Hepatocyte (in vitro differentiated cells): ENCODE data around the gene MGME1.

ENCODE experiments used
- CTCF ChIP-seq: fragments of 200-600 bp; sonication (generic); IDR thresholded peaks from 2 replicates; pipeline ENCODE4 v1.5.1; 2016; ENCODE audit warnings: antibody characterized with exemption, mild to moderate bottlenecking; ENCODE audit not compliant: poor library complexity
- EZH2 ChIP-seq: fragments of 200-600 bp; sonication (generic); IDR thresholded peaks from 2 replicates; pipeline ENCODE4 v1.6.1; 2016; ENCODE audit warnings: antibody characterized with exemption, mild to moderate bottlenecking, borderline replicate concordance
- EZH2phosphoT487 ChIP-seq: fragments of 200-600 bp; sonication (generic); IDR thresholded peaks from one replicate; pipeline ENCODE4 v1.6.1; 2018; ENCODE audit warnings: antibody characterized with exemption, mild to moderate bottlenecking, low read depth, moderate library complexity; ENCODE audit not compliant: unreplicated experiment, severe bottlenecking

GRCh38 chr20:17965042-17965697 lies 3.6 kb upstream of the MGME1 start:
- TF ChIP-seq CTCF (no peak), EZH2 (no peak), EZH2phosphoT487 (no peak)
